H1 (cell line): ENCODE measurements around the gene PPOX. TPM values are rescaled to one million over a fixed set of nuclear protein-coding genes. Genes with fewer than 3 reads are reported as not detected.

Experiments used
- CTCF ChIA-PET: fragments of 300-600 bp; sonication (Branson Sonifier 250); formaldehyde crosslinking; loops from one replicate; lab custom pipeline; 2021; ENCODE audit not compliant: partially characterized antibody; lab: Charles Lee
- POLR2A ChIA-PET: fragments of 300-600 bp; sonication (Branson Sonifier 250); formaldehyde crosslinking; loops from one replicate; lab custom pipeline; 2021; ENCODE audit warnings: inconsistent platforms; ENCODE audit not compliant: partially characterized antibody; lab: Charles Lee
- DNase-seq, 2 experiments: peaks; one replicate each; pipeline versions ENCODE4 v3.0.0 to v3.0.0-alpha.2; 2010 to 2022; ENCODE audit warnings: low spot score in 2 of 2, low read depth in 1 of 2, mixed read lengths in 1 of 2
- FAIRE-seq: peaks from 2 replicates; lab custom pipeline; 2011; peaks lifted over from hg19 to GRCh38; lab: Jason Lieb, UNC
- H2AFZ ChIP-seq: 2 replicates; pipeline ENCODE4 v1.8.1; 2012; ENCODE audit warnings: low read length, inconsistent platforms
- H2AK5ac ChIP-seq: 2 replicates; pipeline ENCODE4 v1.6.1; 2013; ENCODE audit warnings: low read depth, low read length
- H2BK120ac ChIP-seq: replicated peaks from 2 replicates; pipeline ENCODE3; 2013; ENCODE audit warnings: low read depth, low read length, inconsistent platforms
- H2BK12ac ChIP-seq: 2 replicates; pipeline ENCODE4 v1.6.1; 2013; ENCODE audit warnings: low read depth, low read length
- H2BK15ac ChIP-seq: 2 replicates; pipeline ENCODE4 v1.6.1; 2013; ENCODE audit warnings: low read length
- H2BK20ac ChIP-seq: 2 replicates; pipeline ENCODE4 v1.6.1; 2013; ENCODE audit warnings: low read length
- H2BK5ac ChIP-seq: 2 replicates; pipeline ENCODE4 v1.6.1; 2013; ENCODE audit warnings: low read depth, low read length
- H3K14ac ChIP-seq: 2 replicates; pipeline ENCODE4 v1.6.1; 2013; ENCODE audit warnings: inconsistent platforms; ENCODE audit not compliant: insufficient read length
- H3K18ac ChIP-seq: 2 replicates; pipeline ENCODE4 v1.6.1; 2013; ENCODE audit warnings: low read length; ENCODE audit errors: extremely low read depth
- H3K23ac ChIP-seq: 2 replicates; pipeline ENCODE4 v1.6.1; 2013; ENCODE audit warnings: inconsistent platforms; ENCODE audit not compliant: insufficient read length
- H3K23me2 ChIP-seq: 2 replicates; pipeline ENCODE4 v1.6.1; 2013; ENCODE audit warnings: low read depth, low read length
- H3K27ac ChIP-seq: 2 replicates; pipeline ENCODE4 v1.6.1; 2011; ENCODE audit warnings: low read depth, low read length, inconsistent platforms
- H3K27me3 ChIP-seq, 4 experiments: replicated peaks in 1 of 4; 1 replicate in 1 of 4; 2 replicates in 3 of 4; pipeline versions ENCODE4 v1.6.1 to v1.8.1; 2011 to 2013; ENCODE audit warnings: low read length in 3 of 4, mild to moderate bottlenecking in 3 of 4, inconsistent platforms in 2 of 4, mixed read lengths in 2 of 4, moderate library complexity in 1 of 4; ENCODE audit not compliant: control insufficient read depth in 3 of 4, insufficient read depth in 3 of 4; ENCODE audit errors: extremely low read depth in 1 of 4
- H3K36me3 ChIP-seq, 4 experiments: 2 replicates each; pipeline versions ENCODE4 v1.6.1 to v1.8.1; 2011 to 2013; ENCODE audit warnings: mild to moderate bottlenecking in 4 of 4, low read length in 3 of 4, moderate library complexity in 2 of 4, control low read depth in 1 of 4, inconsistent platforms in 1 of 4; ENCODE audit not compliant: insufficient read depth in 4 of 4, control insufficient read depth in 2 of 4
- H3K4ac ChIP-seq: replicated peaks from 2 replicates; pipeline ENCODE3; 2013; ENCODE audit warnings: low read length, low read depth, mixed read lengths, inconsistent platforms; ENCODE audit not compliant: insufficient read length
- H3K4me1 ChIP-seq, 4 experiments: replicated peaks in 1 of 4; 1 replicate in 1 of 4; 2 replicates in 3 of 4; pipeline versions ENCODE4 v1.6.1 to v1.8.1; 2011 to 2013; ENCODE audit warnings: low read length in 3 of 4, inconsistent platforms in 2 of 4, mixed read lengths in 1 of 4; ENCODE audit not compliant: insufficient read depth in 4 of 4, control insufficient read depth in 3 of 4
- H3K4me2 ChIP-seq, 2 experiments: 2 replicates each; pipeline versions ENCODE4 v1.6.1 to v1.8.1; 2011 to 2013; ENCODE audit warnings: low read depth in 2 of 2, low read length in 2 of 2, control low read depth in 1 of 2, inconsistent platforms in 1 of 2, mild to moderate bottlenecking in 1 of 2; ENCODE audit not compliant: insufficient read depth in 1 of 2
- H3K4me3 ChIP-seq, 4 experiments: fragments of 200-600, 300-600 bp in 1 of 4; sonication (generic), shearing (Covaris generic), sonication (Bioruptor Twin) in 1 of 4; 2 replicates each; pipeline versions ENCODE4 v1.5.1 to v1.8.1; 2011 to 2016; ENCODE audit warnings: low read length in 4 of 4, low read depth in 3 of 4, control low read depth in 2 of 4, inconsistent platforms in 2 of 4, mild to moderate bottlenecking in 2 of 4, mixed read lengths in 1 of 4, moderate library complexity in 1 of 4; ENCODE audit not compliant: insufficient read depth in 2 of 4; ENCODE audit errors: extremely low read depth in 1 of 4
- H3K56ac ChIP-seq: replicated peaks from 2 replicates; pipeline ENCODE3; 2013; ENCODE audit warnings: low read depth, mild to moderate bottlenecking, mixed read lengths, low read length, inconsistent platforms; ENCODE audit not compliant: insufficient read length
- H3K79me1 ChIP-seq: 2 replicates; pipeline ENCODE4 v1.6.1; 2013; ENCODE audit warnings: low read depth, low read length, control low read depth
- H3K79me2 ChIP-seq, 2 experiments: 2 replicates each; pipeline versions ENCODE4 v1.6.1 to v1.8.1; 2012 to 2013; ENCODE audit warnings: low read length in 2 of 2, mild to moderate bottlenecking in 2 of 2, inconsistent platforms in 1 of 2; ENCODE audit not compliant: insufficient read depth in 2 of 2, control insufficient read depth in 1 of 2
- H3K9ac ChIP-seq, 4 experiments: replicated peaks in 1 of 4; 1 replicate in 1 of 4; 2 replicates in 3 of 4; pipeline versions ENCODE4 v1.6.1 to v1.8.1; 2011 to 2013; ENCODE audit warnings: low read depth in 3 of 4, low read length in 3 of 4, control low read depth in 2 of 4, mild to moderate bottlenecking in 2 of 4, moderate library complexity in 2 of 4, inconsistent platforms in 1 of 4; ENCODE audit errors: extremely low read depth in 1 of 4
- H3K9me3 ChIP-seq, 2 experiments: 2 replicates each; pipeline versions ENCODE4 v1.6.1 to v1.8.1; 2012 to 2013; ENCODE audit warnings: mild to moderate bottlenecking in 2 of 2, moderate library complexity in 2 of 2, control low read depth in 1 of 2, inconsistent platforms in 1 of 2, low read depth in 1 of 2, low read length in 1 of 2, mixed read lengths in 1 of 2; ENCODE audit not compliant: insufficient read depth in 2 of 2
- H4K20me1 ChIP-seq, 2 experiments: replicated peaks in 1 of 2; 2 replicates each; pipeline versions ENCODE3 to v1.8.1; 2011 to 2013; ENCODE audit warnings: inconsistent platforms in 2 of 2, low read length in 2 of 2, mild to moderate bottlenecking in 1 of 2; ENCODE audit not compliant: insufficient read depth in 2 of 2, control insufficient read depth in 1 of 2
- H4K5ac ChIP-seq: 2 replicates; pipeline ENCODE4 v1.6.1; 2013; ENCODE audit warnings: low read length, low read depth, mixed read lengths, inconsistent platforms; ENCODE audit not compliant: insufficient read length
- H4K8ac ChIP-seq: 2 replicates; pipeline ENCODE4 v1.8.0; 2013; ENCODE audit warnings: mild to moderate bottlenecking, moderate library complexity, low read length, inconsistent platforms; ENCODE audit not compliant: insufficient read depth; ENCODE audit errors: extremely low read depth
- H4K91ac ChIP-seq: replicated peaks from 2 replicates; pipeline ENCODE3; 2013; ENCODE audit warnings: low read length, mixed read lengths, inconsistent platforms; ENCODE audit not compliant: insufficient read length
- ASH2L ChIP-seq: fragments of 200-600, 300-600 bp; sonication (generic); IDR thresholded peaks from one replicate; pipeline ENCODE4 v1.7.1; 2017; ENCODE audit warnings: low read length
- BCL11A ChIP-seq, 2 experiments: IDR thresholded peaks; one replicate each; pipeline ENCODE4 v1.6.1; 2011; ENCODE audit warnings: low read depth in 2 of 2, low read length in 2 of 2, mild to moderate bottlenecking in 2 of 2
- GABPA ChIP-seq: IDR thresholded peaks from 2 replicates; pipeline ENCODE4 v1.6.1; 2011; ENCODE audit warnings: mild to moderate bottlenecking, low read length, moderate library complexity, borderline replicate concordance; ENCODE audit not compliant: insufficient read depth
- JUND ChIP-seq: IDR thresholded peaks from 2 replicates; pipeline ENCODE4 v1.6.1; 2011; ENCODE audit warnings: mild to moderate bottlenecking, improper control_type of control experiment, low read length
- POU5F1 ChIP-seq: IDR thresholded peaks from 2 replicates; pipeline ENCODE4 v1.6.1; 2011; ENCODE audit warnings: low read depth, mild to moderate bottlenecking, low read length, moderate library complexity
- SIRT6 ChIP-seq: IDR thresholded peaks from one replicate; pipeline ENCODE4 v1.7.1; 2012; ENCODE audit warnings: low read length, inconsistent platforms
- SRF ChIP-seq: IDR thresholded peaks from 2 replicates; pipeline ENCODE4 v1.6.1; 2011; ENCODE audit warnings: mild to moderate bottlenecking, low read depth, low read length, moderate library complexity
- TAF7 ChIP-seq: optimal IDR thresholded peaks from 2 replicates; pipeline ENCODE3; 2011; ENCODE audit warnings: low read depth, mild to moderate bottlenecking, inconsistent platforms, low read length, moderate library complexity, borderline replicate concordance
- ZNF274 ChIP-seq: IDR thresholded peaks from 2 replicates; pipeline ENCODE4 v1.7.0; 2012; ENCODE audit warnings: low read length, borderline replicate concordance; ENCODE audit errors: extremely low read depth
- WGBS, 2 experiments: shearing (Covaris generic) in 1 of 2; methylation state at CpG; one replicate each; pipeline versions ENCODE4 v1.1.6 to v1.1.7; 2013 to 2015; ENCODE audit warnings: low lambda C conversion rate in 2 of 2, mixed read lengths in 2 of 2, inconsistent platforms in 1 of 2, low coverage in 1 of 2, missing lambda C conversion rate in 1 of 2; ENCODE audit not compliant: insufficient replicate concordance in 2 of 2, insufficient coverage in 1 of 2, insufficient read length in 1 of 2; ENCODE audit errors: extremely low coverage in 1 of 2, missing lambda C conversion rate in 1 of 2; 5-methylcytosine and 5-hydroxymethylcytosine counted together
- polyA plus RNA-seq, 7 experiments: library from polyadenylated mRNA; depleted of rRNA in 3 of 7; stranded (reverse) in 5 of 7; unstranded in 2 of 7; fragments of >200 nt in 5 of 7; fragments of 200-250 nt in 2 of 7; gene quantifications; 1 replicate in 5 of 7; 2 replicates in 1 of 7; 4 replicates in 1 of 7; pipeline versions ENCODE4 v1.2.1 to v1.2.3, GENCODE V29; 2011 to 2013; ENCODE audit warnings: missing spikeins in 2 of 7, mixed read lengths in 2 of 7
- total RNA-seq: library from RNA; stranded (reverse); fragmentation: NEBNext Ultra II Directional; extraction: Animal tissue kit (Norgen Biotek cat#: 25700); gene quantifications from 2 replicates; pipeline ENCODE4 v1.2.1, GENCODE V29; 2021

PPOX gene
- total and polyA plus RNA-seq, 2 of the 8 experiments (the other 6 are each of a cell fraction or from before 2014, with no cell fraction given), result 39.4 to 40.4 TPM

DNA sequence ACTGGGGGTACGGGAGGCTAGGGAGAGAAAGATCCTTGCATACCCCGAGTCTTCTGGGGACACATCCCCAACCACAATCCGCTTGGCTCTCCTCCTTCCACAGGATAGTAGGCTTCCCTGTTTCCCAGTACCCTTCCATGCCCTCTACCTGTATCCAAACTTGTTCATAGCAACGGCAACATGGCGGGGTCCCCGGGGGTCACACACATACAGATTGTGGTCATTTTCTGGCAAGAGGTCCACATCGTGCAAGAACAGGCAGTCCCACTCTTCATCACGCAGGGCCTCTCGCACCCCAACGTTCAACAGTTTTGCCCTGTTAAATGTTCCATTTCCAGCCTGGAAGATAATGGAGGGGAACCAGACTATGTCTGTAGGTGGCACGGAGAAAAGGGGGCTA, 7.5 kb downstream of the PPOX start:
- Histone ChIP-seq H3K18ac (no peak overlapping the region), H3K27me3 (no peaks in the 10 kb centered on the region), H3K56ac (no peak overlapping the region), H3K14ac (no peak overlapping the region), H2BK12ac (no peak overlapping the region), H4K91ac (no peak overlapping the region), H4K8ac (no peak overlapping the region), H2BK120ac (no peak overlapping the region), H4K5ac (no peak overlapping the region), H3K23ac (no peak overlapping the region), H2BK5ac (no peak overlapping the region), H2BK20ac (no peak overlapping the region), H3K9me3 (no peaks in the 10 kb centered on the region), H3K4me3 (no peak overlapping the region), H3K4me2 (no peak overlapping the region), H2BK15ac (no peak overlapping the region), H3K36me3 (peaks cover 13 to 43% (median 35%) of the 10 kb centered on the region in 4 experiments), H3K4me1 (peaks cover 0 to 13% (median under 1%) of the 10 kb centered on the region in 4 experiments; a peak in 3 of 7 replicates), H3K4ac (no peak overlapping the region), H3K9ac (no peak overlapping the region), H3K27ac (no peak overlapping the region), H4K20me1 (peaks cover 0 to 6% of the 10 kb centered on the region in 2 experiments), H2AFZ (no peak overlapping the region), H3K23me2 (peaks cover 2% of the 10 kb centered on the region; the same call in 1 of the 2 replicates), H3K79me1 (peaks cover 4% of the 10 kb centered on the region), H3K79me2 (peaks cover 0 to 4% of the 10 kb centered on the region in 2 experiments; a peak in 1 of 4 replicates), H2AK5ac (no peak overlapping the region)
- ChIA-PET POLR2A (no interaction called here), CTCF (no interaction called here)
- 92% methylated on average over 10 of the region's 11 CpGs; no CpG with 5 or more reads in 1 of the 2 experiments for WGBS, 2 experiments
- TF ChIP-seq JUND (no peak), SIRT6 (no peak), POU5F1 (no peak), SRF (no peak), BCL11A (IDR thresholded peaks at IDR 0.05; ENCODE audit: low read depth in 2 of 2, low read length in 2 of 2) (no peak), ASH2L (no peak), GABPA (no peak), TAF7 (no peak), ZNF274 (no peak)
- FAIRE-seq (no peak), DNase-seq (no peak)
